Adipose tissue (tissue), 3 donors: Measurements from ENCODE around the gene USP49. TPM values are rescaled to one million over a fixed set of nuclear protein-coding genes. Genes with fewer than 3 reads are reported as not detected.
"Not testable (repeated sequence)": the region's sequence is repeated elsewhere in the genome, so short reads cannot be mapped to it uniquely, and the experiment has no call there.

Experiments used
- H3K27ac ChIP-seq: one replicate; pipeline ENCODE4 v1.5.1; 2013; ENCODE audit warnings: low read depth, low read length
- WGBS, 3 donors: extraction: QIAGEN DNeasy Blood & Tissue Kit; methylation state at CpG; one replicate each; pipeline ENCODE4 v1.1.7; 2013; 5-methylcytosine and 5-hydroxymethylcytosine counted together
- polyA plus RNA-seq, 3 donors: library from polyadenylated mRNA; stranded (reverse); fragments of 200-250 nt; gene quantifications; one replicate each; pipeline ENCODE4 v1.2.3, GENCODE V29; 2013
- donor health status: healthy with polysubstance abuse.
- donor health status: Bipolar disorder and iron deficiency.
- donor health status: healthy.

The USP49 gene
- polyA plus RNA-seq, 3 donors = 0.79 to 1.9 (median 1.3) TPM

DNA sequence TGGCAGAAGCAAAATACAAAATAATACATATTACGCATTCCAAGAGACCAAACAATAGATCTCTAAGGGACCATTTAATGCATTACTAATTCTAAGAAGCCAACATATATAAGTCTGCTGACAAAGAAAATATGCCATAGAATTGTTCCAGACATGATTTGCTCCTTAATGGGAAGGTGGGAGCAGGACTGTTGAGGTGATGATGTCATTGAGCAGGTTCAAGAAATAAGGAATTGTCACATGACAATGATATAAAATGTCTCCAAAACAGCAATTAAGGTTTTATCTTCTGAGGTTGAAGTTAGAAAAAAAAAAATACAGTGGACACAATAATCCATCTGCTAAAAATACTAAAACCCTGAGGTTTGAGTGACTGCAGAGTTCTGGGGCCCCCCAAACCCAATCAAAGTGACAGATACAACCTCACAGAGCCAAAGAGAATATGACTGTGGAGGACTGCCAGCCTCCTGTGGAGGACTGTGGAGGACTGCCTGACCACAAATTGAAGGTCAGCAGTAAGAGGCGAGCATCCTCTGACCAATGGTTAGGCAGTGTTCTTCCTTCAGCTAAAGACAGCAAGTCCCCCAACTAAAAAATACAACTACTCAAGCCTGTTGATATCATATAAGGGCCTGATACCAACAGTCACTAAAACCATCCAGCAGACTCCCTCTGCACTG, 68.7 kb downstream of the USP49 start:
- WGBS, 3 donors = 92 to 99% (median 97%) methylated on average over 2 of the region's 2 CpGs
- H3K27ac ChIP-seq = no peak overlapping the region

DNA sequence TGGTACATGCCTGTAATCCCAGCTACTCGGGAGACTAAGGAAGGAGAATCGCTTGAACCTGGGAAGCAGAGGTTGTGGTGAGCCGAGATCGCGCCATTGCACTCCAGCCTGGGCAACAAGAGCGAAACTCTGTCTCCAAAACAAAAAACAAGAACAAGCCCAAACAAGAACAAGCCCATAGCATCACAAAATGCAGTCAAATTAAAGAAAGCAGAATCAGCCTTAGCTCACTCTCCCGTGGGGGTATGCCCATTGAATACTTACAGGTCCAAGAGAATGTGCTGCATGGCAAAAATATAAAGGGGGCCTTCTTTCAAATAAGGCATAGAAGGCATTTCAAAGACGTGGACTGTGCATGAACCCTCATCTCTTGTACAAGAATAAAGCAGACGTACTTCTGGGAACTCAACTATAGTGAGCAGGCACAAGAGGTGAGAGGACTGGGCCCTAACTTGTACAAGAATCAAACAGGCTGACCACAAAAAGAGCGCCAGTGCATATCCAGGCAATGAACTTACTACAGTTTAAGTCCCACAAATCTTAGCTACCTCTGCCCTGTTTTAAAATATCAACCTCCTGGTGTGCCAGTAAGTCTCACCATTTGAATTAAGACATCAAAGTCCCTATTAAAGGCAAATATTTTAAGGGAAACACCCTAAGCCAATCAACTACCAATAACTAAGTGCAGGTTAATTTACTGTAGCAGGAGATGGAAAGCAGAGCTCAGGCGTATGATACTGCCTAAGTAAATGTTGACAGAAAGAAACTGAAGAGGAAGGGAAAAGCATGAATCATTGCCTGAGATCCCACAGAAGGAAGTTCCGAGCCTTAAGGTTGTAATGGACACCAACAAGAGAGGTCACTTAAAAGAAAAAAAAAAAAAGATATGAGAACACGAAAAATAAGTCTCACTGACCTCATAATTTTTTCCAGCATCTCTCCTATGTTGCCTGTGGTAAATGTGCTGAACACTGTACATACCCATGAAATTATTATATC, 70.3 kb downstream of the USP49 start:
- H3K27ac ChIP-seq = no peak overlapping the region
- WGBS, 3 donors = 83 to 89% (median 87%) methylated on average over 13 of the region's 13 CpGs

DNA sequence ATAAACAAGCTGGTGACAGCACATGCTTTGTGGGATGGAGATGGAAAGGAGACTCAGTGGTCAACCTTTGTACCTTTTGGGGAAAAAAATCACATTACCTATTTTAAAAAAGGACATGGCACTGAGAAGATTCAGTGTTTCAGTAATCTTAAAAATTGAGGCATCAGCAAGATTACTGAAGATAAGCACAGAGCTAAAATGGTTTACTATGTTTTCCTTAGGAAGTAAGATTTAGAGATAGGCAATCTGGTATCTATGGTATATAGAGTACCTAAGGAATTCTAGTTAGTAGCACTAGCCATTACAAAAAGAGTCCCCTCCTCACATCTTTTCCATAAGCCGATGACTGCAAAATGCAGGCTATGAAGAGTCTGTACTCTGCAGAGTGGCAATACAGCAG, 72.0 kb downstream of the USP49 start:
- H3K27ac ChIP-seq = no peak overlapping the region
- 97 to 100% (median 100%) methylated on average over 1 of the region's 1 CpG for WGBS, 3 donors

DNA sequence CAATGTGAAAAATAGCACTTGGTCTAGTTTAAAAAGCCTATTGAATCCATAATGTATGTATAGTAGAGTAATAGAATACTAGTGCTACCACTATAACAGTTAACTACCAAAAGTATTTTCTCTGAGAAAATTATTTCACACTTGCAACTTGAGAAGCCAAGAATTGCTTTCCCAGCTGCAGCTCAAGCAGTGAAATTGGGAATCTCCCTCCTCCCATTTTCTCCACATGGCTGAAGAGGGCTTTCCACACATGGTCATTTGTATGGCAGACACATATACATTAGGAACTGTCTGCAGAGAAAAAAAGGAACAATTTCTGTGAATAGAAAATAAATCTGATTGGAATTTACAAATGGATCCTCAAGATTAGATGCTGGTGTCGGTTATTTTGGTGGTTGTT, 73.2 kb downstream of the USP49 start:
- H3K27ac ChIP-seq = no peak overlapping the region
- 90 to 98% (median 97%) methylated on average over 1 of the region's 1 CpG for WGBS, 3 donors

DNA sequence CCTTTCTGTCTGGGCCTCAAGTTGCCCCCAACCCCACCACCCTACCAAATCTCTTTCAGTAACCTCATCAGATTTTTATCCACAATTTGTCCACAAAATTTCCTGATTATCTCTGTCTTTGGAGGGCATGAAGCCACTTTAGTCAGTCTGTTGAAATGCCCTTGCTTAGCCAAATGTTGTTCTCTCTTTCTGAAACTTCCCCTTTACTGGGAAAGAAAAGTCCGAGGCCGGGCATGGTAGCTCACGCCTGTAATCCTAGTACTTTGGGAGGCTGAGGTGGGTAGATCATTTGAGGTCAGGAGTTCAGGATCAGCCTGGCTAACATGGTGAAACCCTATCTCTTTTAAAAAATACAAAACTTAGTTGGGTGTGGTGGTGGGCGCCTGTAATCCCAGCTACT, 73.9 kb downstream of the USP49 start:
- H3K27ac ChIP-seq = no peak overlapping the region
- 68 to 94% (median 90%) methylated on average over 4 of the region's 4 CpGs for WGBS, 3 donors

DNA sequence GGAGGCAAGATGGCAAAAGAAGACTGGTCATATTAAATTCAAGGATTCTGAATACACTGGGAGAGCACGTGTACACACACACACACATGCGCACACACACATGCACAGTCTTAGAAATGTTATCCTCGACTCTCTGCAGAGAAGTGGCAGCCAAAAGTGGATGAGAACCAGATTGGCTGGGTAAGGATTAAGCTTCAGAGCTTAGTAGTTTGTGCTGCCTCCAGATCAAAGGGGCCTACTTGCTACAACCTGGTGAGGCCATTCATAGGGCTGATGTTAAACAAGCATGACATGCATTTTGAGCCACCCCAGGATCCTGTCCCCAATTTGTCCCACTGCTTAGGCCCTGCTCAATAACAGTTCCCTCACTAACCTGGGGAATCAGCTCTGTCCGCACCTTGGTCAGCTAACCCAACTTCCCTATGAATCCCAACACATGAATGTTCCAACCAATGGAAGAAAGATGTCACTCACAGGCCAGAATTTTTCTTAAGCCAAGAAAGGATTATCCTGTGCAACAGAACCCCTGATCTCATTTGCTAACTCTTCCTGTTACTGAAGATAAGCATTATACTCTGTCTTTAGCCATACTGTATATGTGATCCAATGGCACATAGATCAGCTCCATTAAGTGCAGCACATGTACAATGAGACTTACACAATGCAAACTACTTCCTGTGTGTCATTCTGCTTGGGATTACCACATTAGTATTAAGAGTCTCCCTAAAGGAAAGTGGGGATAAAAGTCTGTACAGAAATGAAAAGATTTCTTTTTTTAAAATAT, 76.7 kb downstream of the USP49 start:
- H3K27ac ChIP-seq = no peak overlapping the region
- 76 to 90% (median 81%) methylated on average over 4 of the region's 4 CpGs for WGBS, 3 donors

DNA sequence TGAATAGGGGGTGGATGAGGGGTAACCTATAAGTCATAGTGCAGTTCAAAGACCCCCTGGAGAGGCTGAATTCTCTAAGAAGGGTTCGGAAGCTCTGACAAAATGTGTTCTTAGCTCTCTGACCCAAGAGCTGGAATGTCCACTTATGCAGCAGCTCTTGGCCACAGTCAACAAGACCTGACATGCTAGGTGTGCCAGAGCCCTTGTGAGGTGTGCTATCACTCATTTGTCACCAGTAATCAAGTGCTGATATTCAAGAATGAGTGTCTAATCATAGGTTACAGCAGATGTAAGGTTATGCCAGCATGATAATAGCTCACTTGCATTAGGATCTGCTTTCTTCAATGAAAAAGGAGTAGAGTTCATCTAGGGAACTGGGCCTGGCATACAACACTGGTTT, 79.6 kb downstream of the USP49 start:
- no peak overlapping the region for H3K27ac ChIP-seq
- 90 to 95% (median 91%) methylated on average over 1 of the region's 1 CpG for WGBS, 3 donors

DNA sequence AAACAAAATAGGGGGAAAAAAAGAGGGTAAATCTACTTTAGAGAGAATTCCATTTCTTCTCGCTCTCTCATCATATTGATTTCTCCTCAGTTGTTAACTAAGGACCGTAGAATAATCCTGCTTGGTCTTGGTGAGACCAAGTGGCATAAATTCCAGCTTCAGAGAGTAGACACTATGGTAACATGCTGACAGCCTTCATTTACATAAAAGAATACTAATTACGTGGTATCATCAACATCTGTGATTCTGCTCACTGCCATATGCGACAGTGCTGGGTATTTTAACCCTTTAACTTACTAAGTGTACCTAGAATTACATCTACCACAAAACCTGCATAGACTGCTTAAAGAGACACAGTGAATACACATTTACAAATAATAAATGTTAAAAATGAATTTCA, 80.5 kb downstream of the USP49 start:
- WGBS, 3 donors = 68 to 80% (median 78%) methylated on average over 4 of the region's 4 CpGs
- no peak overlapping the region for H3K27ac ChIP-seq

DNA sequence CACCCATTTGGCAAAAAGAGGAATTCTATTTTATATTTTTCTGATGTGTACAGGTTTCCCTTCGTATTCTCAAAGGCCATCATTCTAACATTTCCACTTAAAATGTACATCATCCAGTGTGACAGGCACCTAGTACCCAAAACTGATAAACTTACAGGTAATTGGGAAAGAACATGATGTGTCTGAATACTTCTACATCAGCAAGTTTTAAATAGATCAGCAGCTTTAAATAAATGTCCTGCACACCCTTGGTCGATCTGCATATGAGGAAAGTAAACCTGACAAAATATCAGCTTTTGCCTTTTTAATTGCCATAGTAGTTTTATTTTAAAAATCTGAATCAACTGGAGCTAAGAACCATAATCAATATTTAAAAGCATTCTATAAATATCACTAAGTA, 81.2 kb downstream of the USP49 start:
- WGBS, 3 donors = 87 to 92% (median 88%) methylated on average over 2 of the region's 2 CpGs
- no peak overlapping the region for H3K27ac ChIP-seq

DNA sequence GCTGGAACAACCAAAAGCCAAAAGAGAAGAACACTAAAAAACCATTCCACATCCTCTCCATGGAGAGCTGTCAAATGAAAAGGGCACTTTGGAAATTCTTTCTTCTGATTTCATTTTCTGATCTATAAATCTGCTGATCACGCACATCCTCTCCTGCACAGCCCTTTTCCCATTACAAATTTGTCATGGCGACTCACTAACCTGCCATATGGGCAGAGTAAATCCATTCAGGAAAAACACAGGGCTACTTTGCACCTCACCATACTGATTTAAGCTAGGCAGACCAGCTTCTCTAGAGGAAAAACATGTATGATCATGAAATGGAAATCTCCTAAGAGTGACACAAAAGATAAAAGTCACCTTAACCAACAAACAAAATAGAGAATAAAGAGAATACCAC, 81.7 kb downstream of the USP49 start:
- 89 to 93% (median 91%) methylated on average over 2 of the region's 2 CpGs for WGBS, 3 donors
- no peak overlapping the region for H3K27ac ChIP-seq

DNA sequence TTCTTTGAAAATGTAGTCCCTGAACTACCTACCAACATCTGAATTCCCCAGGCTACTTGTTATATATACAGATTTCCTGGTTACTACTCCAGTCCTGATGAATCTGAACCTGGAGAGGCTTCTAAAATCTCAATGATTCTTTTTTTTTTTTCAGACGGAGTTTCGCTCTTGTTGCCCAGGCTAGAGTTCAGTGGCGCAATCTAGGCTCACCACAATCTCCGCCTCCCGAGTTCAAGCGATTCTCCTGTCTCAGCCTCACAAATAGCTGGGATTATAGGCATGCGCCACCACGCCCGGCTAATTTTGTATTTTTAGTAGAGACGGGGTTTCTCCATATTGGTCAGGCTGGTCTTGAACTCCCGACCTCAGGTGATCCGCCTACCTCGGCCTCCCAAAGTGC, 83.2 kb downstream of the USP49 start:
- WGBS, 3 donors = 85 to 95% (median 90%) methylated on average over 12 to 13 of the region's 13 CpGs
- H3K27ac ChIP-seq = not testable (repeated sequence)

DNA sequence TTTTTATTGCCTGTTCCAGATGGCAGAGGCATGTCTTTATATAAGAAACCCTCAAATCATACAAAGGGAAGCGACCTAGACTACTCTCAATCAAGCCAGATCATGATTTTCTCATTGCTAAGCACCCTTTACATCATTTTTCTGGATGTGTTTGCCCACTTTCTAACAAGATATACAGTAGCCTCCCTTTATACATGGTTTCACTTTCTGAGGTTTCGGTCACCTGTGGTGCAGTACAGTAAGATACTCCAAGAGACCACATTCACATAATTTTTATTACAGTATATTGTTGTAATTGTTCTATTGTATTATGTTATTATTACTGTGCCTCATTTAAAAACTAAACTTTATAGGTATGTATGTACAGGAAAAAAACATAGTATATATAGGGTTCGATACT, 84.1 kb downstream of the USP49 start:
- H3K27ac ChIP-seq = no peak overlapping the region
- WGBS, 3 donors = 91 to 97% (median 96%) methylated on average over 3 of the region's 3 CpGs

DNA sequence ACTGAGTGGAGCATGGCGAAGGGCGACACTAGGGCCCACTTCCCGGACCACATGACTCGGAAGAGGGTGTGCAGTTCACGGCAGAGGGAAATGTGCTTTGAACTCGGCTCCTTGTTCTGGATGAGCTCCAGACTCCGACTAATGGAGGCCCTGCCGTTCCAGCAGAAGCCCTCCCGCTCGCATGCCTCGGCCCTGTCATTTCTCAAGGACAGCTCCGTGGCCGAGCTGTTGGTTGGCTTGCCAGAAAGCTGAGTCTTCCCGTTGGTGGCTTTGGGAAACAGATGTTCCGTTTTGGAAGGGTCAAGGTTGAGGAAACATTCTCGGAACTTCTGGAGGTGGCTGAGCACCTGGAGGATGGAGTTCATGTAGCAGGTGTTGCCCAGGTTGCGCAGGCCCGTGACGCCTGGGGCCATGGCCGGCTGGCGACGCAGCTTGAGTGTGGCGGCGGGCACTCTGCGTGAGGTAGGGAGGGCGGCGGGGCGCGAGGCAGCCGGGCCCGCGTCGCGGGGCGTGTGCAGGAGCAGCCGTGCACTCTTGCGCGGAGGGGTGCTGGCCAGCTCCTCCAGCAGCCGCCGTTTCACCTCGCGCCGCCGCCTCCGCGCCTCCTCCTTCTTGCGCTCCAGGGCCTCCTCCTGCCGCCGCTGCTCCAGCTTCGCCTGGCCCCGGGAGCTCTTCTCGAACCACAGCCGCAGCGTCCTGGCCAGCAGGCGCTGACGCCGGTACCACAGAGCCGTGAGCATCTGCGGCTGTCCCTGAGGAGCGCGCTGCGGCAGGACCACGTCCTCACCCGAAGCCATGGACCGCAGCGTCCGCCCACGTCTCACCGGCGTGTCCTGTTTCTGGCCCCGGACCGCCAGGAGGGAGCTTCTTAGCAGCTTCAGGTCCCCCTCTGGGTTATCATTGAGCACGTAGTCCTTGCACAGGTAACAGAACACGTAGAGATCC, 89.1 kb downstream of the USP49 start:
- H3K27ac ChIP-seq = no peak overlapping the region
- 93 to 95% (median 94%) methylated on average over 73 to 74 of the region's 74 CpGs for WGBS, 3 donors

DNA sequence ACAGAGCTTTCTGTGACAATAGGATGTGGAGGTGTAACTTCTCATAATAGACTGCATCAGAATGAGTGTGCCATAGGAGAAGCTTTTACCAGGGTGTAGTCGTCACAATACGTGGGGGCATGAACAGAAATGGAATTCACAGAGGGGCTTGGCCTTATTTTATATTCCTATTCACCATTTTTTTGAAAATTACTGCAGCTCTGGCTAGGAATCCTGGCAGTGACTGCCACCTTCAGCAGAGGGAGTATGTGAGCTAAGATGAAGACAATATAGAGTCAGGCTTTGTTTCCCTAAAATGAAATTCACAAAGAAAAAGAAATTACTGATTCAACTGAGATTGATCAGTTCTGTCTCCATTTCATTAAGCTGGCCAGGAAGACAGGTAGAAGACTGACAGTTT, 93.8 kb downstream of the USP49 start:
- WGBS, 3 donors = 76 to 81% (median 80%) methylated on average over 2 of the region's 2 CpGs
- no peak overlapping the region for H3K27ac ChIP-seq

DNA sequence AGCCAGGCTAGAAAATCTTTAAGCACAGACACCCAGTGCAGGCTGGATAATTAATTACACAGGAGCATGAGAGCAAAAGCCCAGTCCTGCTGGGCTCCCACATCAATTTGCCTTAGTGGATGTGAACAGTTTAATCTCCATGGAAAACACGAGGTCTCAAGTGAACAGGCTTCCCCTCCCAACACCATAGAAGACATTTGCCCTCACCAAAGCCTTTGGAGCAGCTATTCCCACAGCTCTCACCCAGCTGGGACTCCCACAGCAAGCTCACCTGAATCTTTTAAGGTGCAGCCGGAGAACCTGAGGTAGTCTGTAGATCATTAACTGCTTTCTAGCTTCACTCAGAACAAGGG, 95.6 kb downstream of the USP49 start:
- H3K27ac ChIP-seq = no peak overlapping the region
- whole genome bisulfite sequencing, 3 donors = 63 to 92% (median 89%) methylated on average over 2 of the region's 2 CpGs

DNA sequence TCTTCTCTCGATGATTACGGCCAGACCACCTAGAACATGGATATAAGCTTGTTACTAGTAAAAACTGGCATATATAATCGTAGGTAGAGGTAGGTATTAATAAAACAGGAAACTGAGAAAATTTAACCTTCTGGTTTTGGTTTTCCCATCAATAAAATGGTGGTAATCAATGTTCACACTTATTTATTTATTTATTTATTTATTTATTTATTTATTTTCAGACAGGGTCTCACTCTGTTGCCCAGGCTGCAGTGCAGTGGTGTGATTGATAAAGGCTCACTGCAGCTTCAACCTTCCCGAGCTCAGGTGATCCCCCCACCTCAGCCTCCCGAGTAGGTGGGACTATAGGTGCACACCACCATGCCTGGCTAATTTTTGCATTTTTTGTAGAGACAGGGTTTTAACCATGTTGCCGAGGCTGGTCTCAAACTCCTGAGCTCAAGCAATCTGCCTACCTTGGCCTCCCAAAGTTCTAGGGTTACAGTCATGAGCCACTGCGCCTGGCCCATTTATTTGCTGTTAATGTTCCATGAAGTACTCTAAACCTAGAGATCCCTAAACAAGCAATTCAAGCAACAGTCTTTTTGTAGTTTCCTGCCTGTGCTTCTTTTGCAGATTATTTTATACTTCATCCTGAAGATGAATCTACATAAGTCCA, 96.1 kb downstream of the USP49 start:
- WGBS, 3 donors = 91 to 97% (median 96%) methylated on average over 7 of the region's 7 CpGs
- H3K27ac ChIP-seq = no peak overlapping the region

DNA sequence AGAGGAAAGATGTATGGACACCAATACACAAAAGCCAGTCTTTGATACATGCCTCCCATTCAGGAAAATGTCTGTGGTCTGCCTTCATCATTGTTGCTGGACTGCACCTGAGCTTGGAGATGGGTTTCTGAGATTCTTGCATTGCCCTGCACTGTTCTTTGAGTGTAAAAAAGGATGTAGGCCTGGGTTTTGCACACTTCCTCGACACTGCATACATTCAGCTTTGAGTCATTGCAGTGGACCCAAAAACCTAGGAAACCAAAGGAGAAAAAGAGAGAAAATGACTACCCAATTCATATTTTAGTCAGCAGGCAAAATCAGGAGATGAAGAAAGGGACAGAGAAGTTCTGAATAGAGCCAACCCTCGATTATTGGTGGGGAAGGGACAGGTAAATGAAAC, 98.7 kb downstream of the USP49 start:
- no peak overlapping the region for H3K27ac ChIP-seq
- WGBS, 3 donors = 83 to 95% (median 92%) methylated on average over 2 of the region's 2 CpGs
